HEK293T (cell line): ENCODE measurements around the gene PSME3IP1.

ENCODE experiments used
- SP1 ChIP-seq: fragments of 450-650 bp; IDR thresholded peaks from 2 replicates; pipeline ENCODE4 v1.6.1; 2017
- TF ChIP-seq, protein P1 (sequence below): fragments of 450-650 bp; IDR thresholded peaks from 2 replicates; pipeline ENCODE4 v1.6.1; 2016

DNA sequence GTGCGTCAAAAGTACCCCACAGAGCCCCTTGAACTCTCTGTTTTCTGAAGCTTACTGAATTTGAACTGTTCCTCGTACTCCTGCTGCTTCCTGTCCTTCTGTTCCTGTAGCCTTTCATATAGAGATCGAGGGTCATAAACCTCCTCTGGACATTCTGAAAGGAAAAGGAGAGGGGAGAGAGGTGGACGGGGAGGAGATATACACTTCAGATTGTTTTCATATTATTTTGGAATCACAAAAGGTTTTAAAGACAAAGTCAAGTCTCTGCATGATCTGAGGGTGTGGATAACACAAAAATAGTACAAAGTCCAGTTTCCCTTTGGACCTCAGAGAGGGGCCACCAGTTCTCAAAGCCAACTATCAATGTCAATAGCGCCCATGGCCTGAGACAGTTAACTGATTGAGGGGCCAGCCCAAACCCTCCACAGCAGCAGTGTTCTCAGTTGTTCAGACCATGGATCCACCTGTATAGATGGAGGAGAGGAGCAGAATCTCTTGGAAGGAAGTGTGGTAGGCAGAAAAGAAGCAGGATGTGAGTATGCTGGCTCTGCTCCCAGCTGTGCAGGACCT, 13.0 kb downstream of the PSME3IP1 start:
- TF ChIP-seq, protein P1, sequence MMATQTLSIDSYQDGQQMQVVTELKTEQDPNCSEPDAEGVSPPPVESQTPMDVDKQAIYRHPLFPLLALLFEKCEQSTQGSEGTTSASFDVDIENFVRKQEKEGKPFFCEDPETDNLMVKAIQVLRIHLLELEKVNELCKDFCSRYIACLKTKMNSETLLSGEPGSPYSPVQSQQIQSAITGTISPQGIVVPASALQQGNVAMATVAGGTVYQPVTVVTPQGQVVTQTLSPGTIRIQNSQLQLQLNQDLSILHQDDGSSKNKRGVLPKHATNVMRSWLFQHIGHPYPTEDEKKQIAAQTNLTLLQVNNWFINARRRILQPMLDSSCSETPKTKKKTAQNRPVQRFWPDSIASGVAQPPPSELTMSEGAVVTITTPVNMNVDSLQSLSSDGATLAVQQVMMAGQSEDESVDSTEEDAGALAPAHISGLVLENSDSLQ: no peak
- TF ChIP-seq SP1: no peak
